ENCODE measurements around the gene MISP.

DNA sequence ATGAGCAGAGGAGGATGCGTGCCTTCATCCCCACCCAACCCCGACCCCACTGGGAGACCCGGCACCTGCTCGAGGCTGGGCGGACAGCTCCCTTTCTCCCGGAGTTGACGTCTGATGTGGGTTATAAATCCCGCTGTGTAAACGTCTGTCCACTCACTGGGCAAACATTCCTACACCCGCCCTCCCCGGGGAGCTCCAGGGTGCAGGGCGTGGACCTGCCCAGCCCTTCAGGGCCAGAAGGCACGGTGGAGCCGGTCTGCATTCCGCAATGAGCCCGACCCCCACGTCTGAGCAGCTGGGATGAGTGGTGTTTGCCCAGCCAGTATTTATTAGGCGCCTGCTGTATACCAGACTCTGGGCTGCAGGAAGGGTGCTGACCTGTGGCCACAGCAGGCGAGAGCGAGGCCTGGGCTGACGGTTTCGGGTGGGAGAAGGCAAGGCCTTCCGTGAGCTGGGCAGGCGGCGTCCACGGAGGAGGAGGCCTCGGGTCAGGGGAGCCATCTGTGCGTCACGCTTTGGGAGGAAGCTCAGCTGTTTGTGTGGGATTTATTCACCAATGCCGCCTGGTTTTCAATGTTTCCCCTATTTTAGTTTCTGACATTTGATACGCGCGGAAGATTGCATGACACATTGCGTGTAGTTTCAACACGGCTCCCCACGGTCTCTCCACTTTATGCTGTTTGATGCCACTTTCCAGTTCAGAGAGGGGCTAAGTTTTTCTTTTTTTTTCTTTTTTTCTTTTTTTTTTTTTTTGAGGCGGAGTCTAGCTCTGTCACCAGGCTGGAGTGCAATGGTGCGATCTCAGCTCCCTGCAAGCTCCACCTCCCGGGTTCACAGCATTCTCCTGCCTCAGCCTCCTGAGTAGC is 2.0 kb downstream of the MISP start:
- TF ChIP-seq, protein P1, sequence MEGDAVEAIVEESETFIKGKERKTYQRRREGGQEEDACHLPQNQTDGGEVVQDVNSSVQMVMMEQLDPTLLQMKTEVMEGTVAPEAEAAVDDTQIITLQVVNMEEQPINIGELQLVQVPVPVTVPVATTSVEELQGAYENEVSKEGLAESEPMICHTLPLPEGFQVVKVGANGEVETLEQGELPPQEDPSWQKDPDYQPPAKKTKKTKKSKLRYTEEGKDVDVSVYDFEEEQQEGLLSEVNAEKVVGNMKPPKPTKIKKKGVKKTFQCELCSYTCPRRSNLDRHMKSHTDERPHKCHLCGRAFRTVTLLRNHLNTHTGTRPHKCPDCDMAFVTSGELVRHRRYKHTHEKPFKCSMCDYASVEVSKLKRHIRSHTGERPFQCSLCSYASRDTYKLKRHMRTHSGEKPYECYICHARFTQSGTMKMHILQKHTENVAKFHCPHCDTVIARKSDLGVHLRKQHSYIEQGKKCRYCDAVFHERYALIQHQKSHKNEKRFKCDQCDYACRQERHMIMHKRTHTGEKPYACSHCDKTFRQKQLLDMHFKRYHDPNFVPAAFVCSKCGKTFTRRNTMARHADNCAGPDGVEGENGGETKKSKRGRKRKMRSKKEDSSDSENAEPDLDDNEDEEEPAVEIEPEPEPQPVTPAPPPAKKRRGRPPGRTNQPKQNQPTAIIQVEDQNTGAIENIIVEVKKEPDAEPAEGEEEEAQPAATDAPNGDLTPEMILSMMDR (IDR thresholded peaks at IDR 0.05) = no peak
- TF ChIP-seq POLR2A (IDR thresholded peaks at IDR 0.05) = no peak
